AG04450 (cell line): ENCODE results near the gene CNTNAP2. TPM values are rescaled to one million over a fixed set of nuclear protein-coding genes. Genes with fewer than 3 reads are reported as not detected.

Experiments
- CTCF ChIA-PET: fragments of 300-600, 350-600 bp; formaldehyde crosslinking; extraction: SDS; loops from one replicate; lab custom pipeline; 2022; ENCODE audit warnings: antibody characterized with exemption, inconsistent platforms; lab: Charles Lee
- POLR2A ChIA-PET: fragments of 350-600 bp; formaldehyde crosslinking; extraction: SDS; loops from one replicate; lab custom pipeline; 2021; ENCODE audit warnings: antibody characterized with exemption, inconsistent platforms; lab: Yijun Ruan, JAX
- DNase-seq: peaks from one replicate; pipeline ENCODE4 v3.0.0-alpha.2; 2011; ENCODE audit warnings: low read depth, low spot score
- H3K27ac ChIP-seq: one replicate; pipeline ENCODE4 v1.5.1; 2012; ENCODE audit warnings: low read depth, low read length, control low read depth
- H3K27me3 ChIP-seq: one replicate; pipeline ENCODE4 v1.6.0; 2012; ENCODE audit warnings: low read length; ENCODE audit not compliant: control insufficient read depth, insufficient read depth
- H3K4me3 ChIP-seq: 2 replicates; pipeline ENCODE4 v1.5.1; 2011; ENCODE audit warnings: mild to moderate bottlenecking, low read depth, low read length, control low read depth
- H3K9me3 ChIP-seq: 2 replicates; pipeline ENCODE4 v1.5.1; 2012; ENCODE audit warnings: low read length; ENCODE audit not compliant: control insufficient read depth, insufficient read depth
- CTCF ChIP-seq: IDR thresholded peaks from 2 replicates; pipeline ENCODE4 v1.5.1; 2011; ENCODE audit warnings: low read depth, low read length, control low read depth, inconsistent platforms
- polyA plus RNA-seq: library from polyadenylated mRNA; depleted of rRNA; stranded (reverse); fragments of >200 nt; gene quantifications from 2 replicates; pipeline ENCODE4 v1.2.3, GENCODE V29; 2011

The CNTNAP2 gene
- polyA plus RNA-seq, 1 experiment = not detected

GRCh38 chr7:146937836-146938235 is 821.2 kb downstream of the CNTNAP2 start:
- POLR2A ChIA-PET = no interaction called here
- CTCF ChIA-PET = no interaction called here
- Histone ChIP-seq H3K4me3 (no peak overlapping the region), H3K27ac (no peak overlapping the region), H3K27me3 (no peaks in the 10 kb centered on the region), H3K9me3 (no peaks in the 10 kb centered on the region)
- no peak for DNase-seq
- no peak for TF ChIP-seq CTCF

- no peaks in the 10 kb centered on the region for H3K27me3 ChIP-seq
- no peak overlapping the region for H3K4me3 ChIP-seq
- no peak for TF ChIP-seq CTCF
- no peak for DNase-seq
- H3K27ac ChIP-seq = no peak overlapping the region
- CTCF ChIA-PET = no interaction called here
- peaks cover 4% of the 10 kb centered on the region; the same call in 1 of the 2 replicates for H3K9me3 ChIP-seq
- POLR2A ChIA-PET = no interaction called here
Observed at GRCh38 chr7:146943483-146943882, 826.9 kb downstream of the CNTNAP2 start.

GRCh38 chr7:146948703-146949102 is 832.1 kb downstream of the CNTNAP2 start:
- H3K9me3 ChIP-seq = peaks cover 4% of the 10 kb centered on the region; the same call in 1 of the 2 replicates
- TF ChIP-seq CTCF = no peak
- H3K27me3 ChIP-seq = no peaks in the 10 kb centered on the region
- no peak for DNase-seq
- H3K4me3 ChIP-seq = no peak overlapping the region
- POLR2A ChIA-PET = no interaction called here
- no peak overlapping the region for H3K27ac ChIP-seq
- CTCF ChIA-PET = no interaction called here

- no peak for DNase-seq
- no peak overlapping the region for H3K27ac ChIP-seq
- ChIA-PET POLR2A (no interaction called here), CTCF (no interaction called here)
- no peak overlapping the region for H3K4me3 ChIP-seq
- peaks cover 7% of the 10 kb centered on the region for H3K9me3 ChIP-seq
- no peak for TF ChIP-seq CTCF
- H3K27me3 ChIP-seq = no peaks in the 10 kb centered on the region
Observed at GRCh38 chr7:146956321-146956720, 839.7 kb downstream of the CNTNAP2 start.

- H3K27me3 ChIP-seq = no peaks in the 10 kb centered on the region
- H3K4me3 ChIP-seq = no peak overlapping the region
- peaks cover 7% of the 10 kb centered on the region for H3K9me3 ChIP-seq
- POLR2A ChIA-PET = no interaction called here
- H3K27ac ChIP-seq = no peak overlapping the region
- CTCF ChIA-PET = no interaction called here
- no peak for TF ChIP-seq CTCF
- DNase-seq = no peak
Observed at GRCh38 chr7:146956853-146957252, 840.3 kb downstream of the CNTNAP2 start.
